ENCODE results near the gene GPATCH1.
"Not testable (repeated sequence)": the region's sequence is repeated elsewhere in the genome, so short reads cannot be mapped to it uniquely, and the experiment has no call there.

GPATCH1 gene

DNA sequence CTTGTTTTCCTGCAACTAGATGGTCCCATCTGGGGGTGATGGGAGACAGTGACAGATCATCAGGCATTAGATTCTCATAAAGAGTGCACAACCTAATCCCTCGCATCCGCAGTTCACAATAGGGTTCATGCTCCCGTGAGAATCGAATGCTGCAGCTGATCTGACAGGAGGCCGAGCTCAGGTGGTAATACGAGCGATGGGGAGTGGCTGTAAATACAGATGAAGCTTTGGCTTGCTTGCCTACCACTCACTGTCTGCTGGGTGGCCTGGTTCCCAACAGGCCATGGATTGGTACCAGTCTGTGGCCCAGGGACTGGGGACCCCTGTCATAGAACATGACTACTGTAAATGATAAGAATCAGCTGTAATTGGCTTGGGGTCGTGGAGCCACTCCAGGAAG lies 78.9 kb downstream of the GPATCH1 start:
- no peak for DNase-seq (ENCODE audit: low spot score)

DNA sequence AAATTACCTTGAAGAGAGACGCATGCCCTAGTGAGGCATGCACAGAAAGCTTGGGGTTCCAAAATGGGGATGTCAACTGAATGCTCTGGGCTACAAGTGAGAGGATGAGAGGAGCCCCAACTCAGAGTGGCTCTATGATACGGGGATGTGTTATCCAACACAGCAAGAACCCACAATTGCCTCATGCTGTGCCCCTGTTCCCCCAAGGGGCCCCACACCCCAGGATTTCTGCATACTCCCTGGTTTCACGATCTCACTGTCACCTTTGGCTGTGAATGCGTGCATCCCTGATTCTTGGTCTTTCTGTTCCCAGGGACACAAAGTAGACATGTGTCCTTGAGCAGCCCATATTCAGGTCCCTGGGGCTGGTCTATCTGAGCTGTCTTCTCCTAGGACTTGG lies 80.2 kb downstream of the GPATCH1 start:
- DNase-seq (ENCODE audit: low spot score): no peak

DNA sequence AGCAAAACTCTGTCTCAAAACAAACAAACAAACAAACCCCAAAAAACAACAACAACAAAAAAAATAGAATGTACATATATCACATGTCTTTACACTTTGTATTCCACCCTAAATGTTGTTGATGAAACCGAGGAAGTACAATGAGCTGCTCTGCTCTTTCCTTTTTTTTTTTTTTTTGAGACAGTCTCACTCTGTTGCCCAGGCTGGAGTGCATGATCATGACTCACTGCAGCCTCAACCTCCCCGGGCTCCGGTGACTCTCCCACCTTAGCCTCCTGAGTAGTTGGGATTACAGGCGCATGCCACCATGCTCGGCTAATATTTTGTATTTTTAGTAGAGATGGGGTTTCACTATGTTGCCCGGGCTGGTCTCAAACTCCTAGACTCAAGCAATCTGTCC lies 82.5 kb downstream of the GPATCH1 start:
- DNase-seq (ENCODE audit: low spot score): no peak

DNA sequence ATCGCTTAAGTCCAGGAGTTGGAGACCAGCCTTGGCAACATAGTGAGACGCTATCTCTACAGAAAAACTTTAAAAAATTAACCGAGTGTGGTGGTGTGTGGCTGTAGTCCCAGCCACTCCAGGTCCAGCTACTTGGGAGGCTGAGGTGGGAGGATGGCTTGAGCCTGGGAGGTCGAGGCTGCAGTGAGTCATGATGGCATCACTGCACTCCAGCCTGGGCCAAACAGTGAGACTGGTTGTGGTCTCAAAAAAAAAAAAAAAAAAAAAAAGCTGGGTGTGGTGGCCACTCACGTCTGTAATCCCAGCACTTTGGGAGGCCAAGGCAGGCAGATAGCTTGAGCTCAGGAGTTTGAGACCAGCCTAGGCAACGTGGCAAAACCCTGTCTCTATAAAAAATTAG lies 85.1 kb downstream of the GPATCH1 start:
- not testable (repeated sequence) for DNase-seq (ENCODE audit: low spot score)

DNA sequence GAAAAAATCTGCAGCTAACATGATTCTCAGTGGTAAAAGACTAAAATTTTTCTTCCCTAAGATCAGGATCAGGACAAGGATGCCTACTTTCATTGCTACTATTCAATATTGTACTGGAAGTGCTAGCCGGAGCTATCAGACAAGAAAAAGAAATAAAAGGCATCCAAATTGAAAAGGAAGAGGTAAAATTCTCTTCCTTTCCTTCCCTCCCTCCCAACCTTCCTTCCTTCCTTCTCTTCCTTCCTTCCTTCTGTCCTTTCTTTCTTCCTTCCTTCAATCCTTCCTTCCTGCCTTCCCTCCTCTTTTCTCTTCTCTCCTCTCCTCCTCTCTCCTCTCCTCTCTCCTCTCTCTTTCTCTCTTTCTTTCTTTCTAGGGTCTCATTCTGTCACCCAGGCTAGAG lies 86.5 kb downstream of the GPATCH1 start:
- DNase-seq (ENCODE audit: low spot score): no peak

DNA sequence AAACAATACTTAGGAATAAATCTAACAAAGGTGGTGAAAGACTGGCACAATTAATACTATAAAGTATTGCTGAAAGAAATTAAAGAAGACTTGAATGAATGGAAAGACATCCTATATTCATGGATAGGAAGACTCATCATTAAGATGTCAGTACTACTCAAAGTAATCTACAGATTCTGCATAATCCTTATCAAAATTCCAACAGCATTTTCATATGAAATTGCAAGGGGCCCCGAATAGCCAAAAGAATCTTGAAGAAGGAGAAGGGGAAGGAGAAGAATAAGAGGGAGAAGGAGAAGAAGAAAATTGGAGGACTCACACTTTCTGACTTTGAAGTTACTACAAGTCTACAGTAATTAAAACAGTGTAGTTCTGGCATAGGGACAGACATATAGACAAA lies 87.5 kb downstream of the GPATCH1 start:
- no peak for DNase-seq (ENCODE audit: low spot score)

DNA sequence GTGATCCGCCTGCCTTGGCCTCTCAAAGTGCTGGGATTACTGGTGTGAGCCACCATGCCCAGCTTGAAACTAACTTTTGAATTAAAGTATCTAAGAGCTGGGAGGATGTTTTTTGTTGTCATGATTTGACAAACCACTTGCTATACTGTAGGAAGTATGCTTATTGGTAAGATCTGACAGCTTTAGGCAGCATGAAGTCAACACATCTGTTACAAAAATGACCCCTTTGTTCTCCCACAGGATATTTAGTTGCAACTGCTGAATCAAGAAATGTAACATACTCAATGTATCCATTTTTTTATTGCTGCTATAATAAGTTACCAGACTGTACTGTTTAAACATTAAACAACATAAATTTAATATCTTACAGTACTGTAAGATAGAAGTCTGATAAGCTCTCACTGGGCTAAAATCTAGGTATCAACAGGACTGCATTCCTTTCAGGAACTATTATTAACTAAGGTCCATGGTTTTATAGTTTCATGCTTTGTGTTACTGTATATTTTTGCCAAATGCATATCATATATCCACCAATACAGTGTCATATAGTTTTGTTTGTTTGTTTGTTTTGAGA lies 90.3 kb downstream of the GPATCH1 start:
- no peak for DNase-seq (ENCODE audit: low spot score)

DNA sequence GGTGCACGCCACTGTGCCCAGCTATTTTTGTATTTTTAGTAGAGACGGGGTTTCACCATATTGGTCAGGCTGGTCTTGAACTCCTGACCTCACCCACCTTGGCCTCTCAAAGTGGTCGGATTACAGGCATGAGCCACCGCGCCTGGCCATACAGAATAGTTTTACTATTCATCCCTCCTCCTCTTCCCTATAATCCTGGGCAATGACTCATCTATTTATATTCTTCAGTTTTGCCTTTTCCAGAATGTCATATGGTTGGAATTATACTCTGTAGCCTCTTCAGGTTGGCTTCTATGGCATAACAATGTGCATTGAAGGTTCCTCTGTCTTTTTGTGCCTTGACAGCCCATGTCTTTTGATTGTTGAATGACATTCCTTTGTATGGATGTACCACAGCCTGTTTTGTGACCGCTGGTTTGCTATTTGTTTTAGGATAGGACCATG lies 91.0 kb downstream of the GPATCH1 start:
- DNase-seq (ENCODE audit: low spot score): no peak

DNA sequence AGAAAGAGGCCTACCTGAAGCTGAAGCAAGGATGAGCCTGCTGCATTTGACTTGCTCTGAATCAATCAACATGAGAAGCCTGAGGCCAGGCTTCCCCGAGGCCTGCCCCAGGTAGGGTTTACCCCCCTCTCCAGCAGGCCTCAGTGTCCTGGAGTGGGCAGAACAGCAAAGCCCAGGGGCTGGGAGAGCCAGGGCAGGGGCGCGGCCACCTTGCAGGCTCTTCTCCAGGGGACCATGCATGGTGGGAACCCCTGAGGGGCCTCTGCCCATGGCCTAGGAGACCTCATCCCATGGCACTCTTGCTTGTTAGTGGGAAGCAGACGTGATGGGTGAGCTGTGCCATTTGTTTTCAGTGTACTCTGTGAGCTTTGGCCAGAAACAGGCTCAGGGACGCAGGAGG lies 93.2 kb downstream of the GPATCH1 start:
- DNase-seq (ENCODE audit: low spot score): no peak

DNA sequence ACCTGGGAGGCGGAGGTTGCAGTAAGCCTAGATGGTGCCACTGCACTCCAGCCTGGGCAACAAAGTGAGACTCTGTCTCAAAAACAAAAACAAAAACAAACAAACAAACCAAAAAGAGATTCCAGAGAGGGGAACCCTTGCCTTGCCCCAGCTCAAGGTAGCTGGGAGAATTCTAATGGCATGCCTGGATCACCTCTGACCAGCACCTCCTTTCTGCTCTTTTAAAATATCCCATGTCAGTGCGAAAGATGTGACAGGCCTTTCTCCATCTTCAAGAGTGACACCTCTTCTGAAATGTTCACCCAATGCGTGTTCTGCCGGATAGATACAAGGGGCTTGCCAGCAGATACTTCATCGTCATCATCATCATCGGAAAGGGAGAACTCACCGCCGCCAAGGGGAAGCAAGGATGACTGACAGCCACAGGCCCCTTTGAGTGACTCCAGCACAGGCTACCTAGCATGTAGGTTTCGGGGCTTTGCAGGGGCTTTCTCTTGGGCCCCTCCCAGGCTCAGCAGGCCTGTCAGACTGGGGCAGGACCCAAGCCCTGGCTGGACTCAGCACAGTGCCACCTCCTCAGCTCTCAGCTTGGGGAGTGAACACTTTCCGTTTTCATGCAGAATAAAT lies 94.3 kb downstream of the GPATCH1 start:
- DNase-seq (ENCODE audit: low spot score): no peak

DNA sequence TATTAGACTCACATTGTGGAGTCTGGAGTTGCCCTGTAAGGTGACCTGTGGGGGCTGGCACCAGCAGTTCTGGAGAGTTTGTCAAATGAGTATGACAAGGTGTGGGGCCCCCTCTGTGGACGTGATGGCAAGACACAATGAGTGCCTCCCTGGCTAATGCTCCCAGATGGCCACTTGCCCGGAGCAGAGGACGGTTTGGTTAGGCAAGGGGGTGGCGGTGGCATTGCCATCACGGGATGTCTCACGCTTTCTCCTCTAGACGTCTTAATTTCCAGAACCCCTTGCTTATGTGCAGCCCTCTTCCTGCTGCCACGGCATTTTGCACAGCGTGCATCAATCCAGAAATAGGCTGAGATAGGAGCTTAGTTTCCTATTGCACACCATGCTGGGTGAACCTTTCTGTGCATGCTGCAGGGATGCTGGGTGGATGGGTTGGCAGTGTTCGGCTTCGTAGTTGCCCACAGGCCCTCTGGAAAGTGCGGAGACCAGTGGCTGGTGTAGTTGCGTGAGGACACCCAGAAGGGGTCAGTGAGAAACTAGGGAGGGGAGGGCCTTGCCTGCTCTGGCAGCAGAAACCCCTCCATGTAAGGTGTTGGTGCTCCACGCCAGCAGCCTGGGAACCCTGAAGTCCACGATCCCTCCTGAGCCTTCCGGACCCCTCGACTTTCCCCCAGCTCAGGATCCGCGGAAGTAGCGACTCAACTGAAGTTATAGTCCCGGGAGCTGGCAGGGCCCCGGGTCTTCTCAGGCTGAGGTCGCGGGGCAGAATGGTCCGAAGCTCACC lies 95.1 kb downstream of the GPATCH1 start:
- peak; percentile 53 for DNase-seq (ENCODE audit: low spot score)

DNA sequence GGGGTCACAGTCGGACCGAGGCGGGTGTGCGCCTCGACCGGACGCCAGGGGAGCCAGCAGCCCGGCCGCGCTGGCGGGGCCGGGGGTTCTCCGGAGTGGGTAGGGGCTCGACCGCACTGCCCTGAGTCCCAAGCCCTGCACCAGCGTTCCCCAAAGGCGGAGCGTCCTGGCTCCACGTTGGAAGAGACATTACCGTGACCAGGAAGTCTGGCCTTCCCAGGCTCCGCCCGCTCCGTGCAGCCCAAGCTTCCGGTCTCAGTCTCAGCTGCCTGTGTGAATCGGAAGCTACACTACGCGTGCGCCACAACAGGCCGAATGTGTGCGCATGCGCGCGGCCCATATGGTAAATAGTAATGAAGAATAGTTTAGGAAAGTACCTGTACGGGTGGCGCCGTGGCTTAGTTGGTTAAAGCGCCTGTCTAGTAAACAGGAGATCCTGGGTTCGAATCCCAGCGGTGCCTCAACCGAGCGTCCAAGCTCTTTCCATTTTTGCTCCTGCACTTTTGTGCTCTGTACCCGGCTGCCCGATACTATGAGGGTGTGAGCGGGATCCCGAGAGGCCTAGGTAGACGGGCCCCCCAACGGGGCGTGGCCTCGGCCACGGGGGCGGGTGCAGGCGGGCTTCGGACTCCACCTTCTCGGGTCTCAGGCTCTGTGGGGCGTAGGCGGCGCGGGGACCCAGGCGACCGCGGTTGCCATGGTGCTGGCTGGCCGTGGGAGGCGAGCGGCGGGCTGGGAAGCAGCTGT lies 95.9 kb downstream of the GPATCH1 start:
- peak; percentile 97 for DNase-seq (ENCODE audit: low spot score)

DNA sequence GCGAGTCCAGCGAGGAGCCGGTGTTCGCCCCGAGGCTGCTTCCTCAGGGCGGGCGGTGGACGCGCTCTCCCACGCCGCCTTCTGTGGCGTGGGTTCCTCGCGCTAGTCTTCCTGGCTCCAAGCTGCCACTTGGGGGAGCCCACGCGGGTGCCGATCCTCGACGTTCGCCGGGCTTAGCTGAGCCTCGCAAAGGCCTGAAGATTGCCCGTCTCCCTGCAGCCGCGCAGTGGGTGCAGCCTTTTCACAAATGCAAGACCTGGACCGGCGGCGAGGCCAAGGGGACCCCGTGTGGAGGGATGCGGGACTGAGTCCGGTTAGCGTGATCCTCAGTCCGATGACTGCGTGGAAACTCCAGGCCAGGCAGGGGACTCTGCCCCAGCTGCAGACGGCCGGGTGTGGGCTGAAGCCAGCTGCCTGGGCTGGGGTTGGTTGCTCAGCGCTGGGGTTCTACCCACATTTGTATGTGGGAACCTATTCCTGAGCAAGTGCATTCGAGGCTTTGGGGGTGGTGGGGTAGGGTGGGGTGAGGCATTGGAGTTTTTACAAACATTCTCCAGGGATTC lies 96.5 kb downstream of the GPATCH1 start:
- DNase-seq (ENCODE audit: low spot score): peak; percentile 70

Data from D341Med (cell line).